GM19193 (cell line): Measurements from ENCODE around the gene PTPRK.

Experiments
- POLR2A ChIP-seq: IDR thresholded peaks from 4 replicates; pipeline ENCODE4 v1.6.1; 2011; ENCODE audit not compliant: insufficient read depth, insufficient read length; ENCODE audit errors: extremely low read depth

PTPRK gene

DNA sequence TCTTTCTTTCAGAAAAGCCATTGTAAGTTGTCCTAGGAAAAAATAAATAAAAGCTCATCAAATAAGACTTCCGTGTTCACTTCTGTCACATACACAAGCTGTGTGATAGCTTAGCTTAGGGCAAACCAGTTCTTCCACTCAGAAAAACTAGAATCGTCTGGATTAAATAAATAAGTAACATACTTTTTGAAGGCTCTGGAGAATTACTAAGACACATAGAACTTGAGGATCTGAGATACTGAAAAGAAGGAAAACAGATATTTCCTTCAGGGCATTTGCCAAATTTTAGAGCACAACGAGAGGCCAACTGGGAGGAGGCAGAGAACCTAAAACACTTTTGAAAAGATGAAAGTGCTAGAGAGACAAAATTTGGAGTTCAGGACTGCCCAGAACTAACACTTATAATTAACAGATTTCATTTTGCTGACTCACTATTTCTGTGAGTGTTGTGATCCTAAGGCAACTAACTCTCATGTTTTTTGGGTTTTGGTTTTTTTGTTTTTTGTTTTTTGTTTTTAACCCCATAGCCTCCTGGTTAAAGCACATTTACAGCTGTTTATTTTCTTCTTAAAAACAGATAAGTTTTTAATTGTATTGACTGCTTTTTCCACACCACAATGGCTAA, 580.8 kb downstream of the PTPRK start:
- TF ChIP-seq POLR2A = no peak

DNA sequence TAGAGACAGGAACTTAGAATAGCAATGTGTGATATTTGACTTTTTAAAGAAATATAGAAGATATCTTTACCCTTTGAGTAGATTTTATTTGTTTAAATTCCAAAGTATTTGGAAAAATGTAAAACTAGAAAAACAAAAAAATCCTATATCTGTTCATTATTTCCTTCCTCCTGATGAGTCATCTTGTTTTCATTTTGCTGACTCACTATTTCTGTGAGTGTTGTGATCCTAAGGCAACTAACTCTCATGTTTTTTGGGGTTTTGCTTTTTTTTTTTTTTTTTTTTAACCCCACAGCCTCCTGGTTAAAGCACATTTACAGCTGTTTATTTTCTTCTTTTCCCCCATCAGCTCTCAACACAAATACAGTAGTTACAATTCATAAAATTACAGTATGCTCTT, 581.7 kb downstream of the PTPRK start:
- TF ChIP-seq POLR2A = no peak

DNA sequence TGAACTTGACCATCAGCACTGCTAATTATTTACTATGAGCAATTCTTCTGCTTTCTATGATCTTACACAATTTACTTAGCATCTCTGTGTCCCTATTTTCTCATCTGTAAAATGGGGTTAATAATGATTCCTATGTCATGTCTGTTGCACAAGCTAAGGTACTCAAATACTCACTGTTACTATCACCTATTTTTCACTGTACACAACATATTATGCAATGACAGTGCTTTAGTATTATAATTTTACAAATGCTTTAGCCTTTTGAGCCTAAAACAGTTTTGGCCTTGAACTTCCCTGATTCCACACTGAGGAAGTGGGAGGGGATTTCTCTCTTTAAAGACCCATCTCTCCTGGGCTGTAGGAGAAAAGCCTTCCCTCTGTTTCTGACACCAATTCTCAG, 582.7 kb downstream of the PTPRK start:
- no peak for TF ChIP-seq POLR2A

- TF ChIP-seq POLR2A = no peak
Measured at GRCh38 chr6:127937102-127937501, 583.3 kb downstream of the PTPRK start.

DNA sequence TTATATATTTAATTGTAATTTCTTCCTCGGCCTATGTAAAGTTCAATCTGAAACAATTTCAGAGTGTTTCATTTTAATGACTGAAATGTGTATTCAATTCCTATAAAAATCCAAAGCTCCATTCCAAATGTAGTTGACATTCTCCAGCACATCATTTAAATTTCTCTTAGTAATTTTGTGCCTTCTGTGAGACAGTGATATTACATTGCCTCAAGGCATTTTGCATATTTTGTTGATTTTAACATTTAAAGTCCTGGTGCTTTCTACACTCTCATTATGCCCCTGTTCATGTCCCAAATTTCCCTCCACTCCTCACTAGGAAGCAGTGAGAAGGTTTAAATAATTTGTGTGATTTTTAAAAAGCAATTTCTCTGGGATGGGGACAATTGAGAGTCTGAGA, 585.4 kb downstream of the PTPRK start:
- TF ChIP-seq POLR2A = no peak

DNA sequence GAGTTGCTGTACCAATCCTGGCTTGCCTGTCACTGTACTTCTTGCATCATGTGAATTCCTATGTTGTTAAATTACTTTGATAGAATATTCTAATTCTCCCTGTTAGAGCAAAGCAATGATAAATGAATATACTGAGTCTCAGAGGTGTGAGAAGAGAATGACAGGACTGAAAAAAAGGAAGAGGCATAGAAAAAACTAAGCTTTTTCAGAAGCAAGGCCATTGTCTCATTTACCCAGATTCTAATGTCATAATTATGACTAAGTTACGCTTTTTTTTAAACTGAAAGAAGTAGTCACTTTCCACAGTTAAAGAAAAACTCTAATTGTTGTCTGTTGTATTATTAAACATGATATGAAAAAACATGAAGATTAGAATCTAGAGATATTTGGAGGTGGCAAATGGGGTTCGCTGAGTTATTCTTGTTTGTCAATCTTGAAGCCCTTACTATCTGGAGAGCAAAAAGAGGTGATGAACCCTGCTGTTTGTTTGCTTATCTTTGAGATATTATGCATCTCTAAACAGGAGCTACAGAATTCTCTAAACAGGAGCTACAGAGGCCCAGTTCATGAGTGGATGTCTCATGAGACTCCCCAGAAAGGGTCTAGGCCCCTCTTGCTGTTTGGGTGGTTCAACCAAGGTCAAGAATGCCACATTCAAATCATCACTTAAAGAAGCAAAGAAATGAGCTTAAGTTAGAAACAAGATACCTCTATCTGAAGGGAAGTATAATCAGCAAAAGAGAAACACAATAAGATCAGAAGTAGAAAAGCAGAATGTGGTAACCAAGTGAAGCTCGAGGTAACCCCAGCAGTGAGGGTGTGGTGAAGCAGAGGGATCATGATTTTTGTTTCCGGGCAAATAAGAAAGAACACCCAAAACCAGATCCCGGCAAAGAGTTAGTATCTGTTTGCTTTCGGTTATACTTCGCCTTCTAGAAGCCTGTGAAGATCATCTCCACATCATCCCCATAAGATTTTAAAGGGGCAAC, 586.3 kb downstream of the PTPRK start:
- TF ChIP-seq POLR2A = no peak

- no peak for TF ChIP-seq POLR2A
Measured at GRCh38 chr6:127933137-127933536, 587.3 kb downstream of the PTPRK start.

DNA sequence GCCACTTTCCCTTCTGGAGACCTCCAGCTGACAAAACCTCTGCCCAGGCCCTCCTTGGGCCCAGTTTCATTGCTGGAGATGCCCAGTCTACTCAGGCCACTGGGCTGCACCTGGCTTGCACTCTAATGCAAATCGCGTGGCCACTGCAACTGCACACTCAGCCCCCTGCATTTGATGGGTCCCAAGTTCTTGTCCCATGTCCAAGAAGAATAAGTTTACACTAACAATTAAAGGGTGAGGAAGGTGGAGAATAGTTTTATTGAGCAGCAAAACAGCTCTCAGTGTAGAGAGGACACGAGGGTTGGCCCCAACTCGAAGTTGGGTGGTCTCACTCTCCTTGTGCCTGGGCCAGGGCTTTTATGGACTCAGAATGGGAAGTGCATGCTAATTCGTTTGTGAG, 587.7 kb downstream of the PTPRK start:
- TF ChIP-seq POLR2A = no peak

GRCh38 chr6:127924440-127924839, 596.0 kb downstream of the PTPRK start:
- TF ChIP-seq POLR2A = no peak

DNA sequence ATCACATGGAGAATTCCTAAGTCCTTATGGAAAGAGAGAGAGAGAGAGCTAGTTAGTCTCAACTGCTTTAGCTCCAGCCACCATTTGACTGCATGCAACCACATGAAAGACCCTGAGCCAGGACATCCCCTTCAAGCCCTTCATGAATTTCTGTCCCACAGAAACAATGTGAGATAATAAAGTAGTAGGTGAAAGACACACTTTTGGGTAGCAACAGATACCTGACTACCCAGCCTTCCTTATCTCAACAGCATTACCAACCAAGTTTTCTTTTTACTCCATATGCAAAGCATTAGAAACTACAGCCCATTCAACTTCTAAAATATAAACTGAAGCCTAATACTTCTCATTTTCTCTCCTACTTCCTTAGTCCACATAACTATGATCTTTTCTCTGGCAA, 596.4 kb downstream of the PTPRK start:
- TF ChIP-seq POLR2A = no peak

DNA sequence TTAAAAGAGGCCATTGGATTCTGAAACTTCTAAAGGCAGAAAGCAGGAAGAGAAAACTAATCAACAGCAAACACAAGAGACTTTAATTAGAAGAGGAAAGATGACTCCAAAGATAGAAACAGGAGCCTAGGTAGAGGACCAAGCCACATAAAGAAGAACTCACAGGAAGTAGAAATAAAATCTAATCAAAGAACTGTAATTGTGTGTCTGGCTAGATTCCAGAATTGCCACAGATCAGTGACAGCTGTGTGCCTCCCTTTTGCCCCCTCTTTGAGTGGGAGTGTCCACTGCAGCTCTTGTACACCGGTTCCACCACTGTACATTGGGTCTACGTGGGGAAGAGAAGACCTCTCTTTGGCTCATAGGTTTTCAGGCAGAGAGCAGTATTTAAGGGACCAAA, 597.3 kb downstream of the PTPRK start:
- TF ChIP-seq POLR2A = no peak

DNA sequence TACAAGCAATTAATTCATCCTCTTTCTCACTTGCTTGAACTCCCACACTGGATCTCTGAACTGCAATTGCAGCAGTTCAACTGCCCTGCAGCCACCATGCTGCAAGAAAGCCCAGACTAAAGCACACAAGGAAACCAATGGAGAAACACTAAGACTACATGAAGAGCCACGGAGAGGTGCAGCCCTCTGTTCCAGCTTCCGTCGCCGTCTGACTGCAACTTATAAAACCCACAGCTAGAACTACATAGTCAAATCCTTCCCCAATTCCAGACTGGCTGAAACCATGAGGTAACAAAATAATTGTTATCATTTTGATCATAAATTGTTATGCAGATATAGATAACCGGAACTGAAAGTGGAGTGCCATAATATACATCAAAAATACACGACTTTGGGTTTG, 598.4 kb downstream of the PTPRK start:
- no peak for TF ChIP-seq POLR2A

GRCh38 chr6:127920804-127921203, 599.6 kb downstream of the PTPRK start:
- TF ChIP-seq POLR2A = no peak
